Raji (cell line): ENCODE results near the gene ZNF667.

ENCODE experiments used
- POLR2A ChIP-seq: IDR thresholded peaks from 2 replicates; pipeline ENCODE4 v1.6.1; 2011; ENCODE audit warnings: low read depth, low read length, control low read depth; ENCODE audit not compliant: insufficient read depth

The ZNF667 gene

DNA sequence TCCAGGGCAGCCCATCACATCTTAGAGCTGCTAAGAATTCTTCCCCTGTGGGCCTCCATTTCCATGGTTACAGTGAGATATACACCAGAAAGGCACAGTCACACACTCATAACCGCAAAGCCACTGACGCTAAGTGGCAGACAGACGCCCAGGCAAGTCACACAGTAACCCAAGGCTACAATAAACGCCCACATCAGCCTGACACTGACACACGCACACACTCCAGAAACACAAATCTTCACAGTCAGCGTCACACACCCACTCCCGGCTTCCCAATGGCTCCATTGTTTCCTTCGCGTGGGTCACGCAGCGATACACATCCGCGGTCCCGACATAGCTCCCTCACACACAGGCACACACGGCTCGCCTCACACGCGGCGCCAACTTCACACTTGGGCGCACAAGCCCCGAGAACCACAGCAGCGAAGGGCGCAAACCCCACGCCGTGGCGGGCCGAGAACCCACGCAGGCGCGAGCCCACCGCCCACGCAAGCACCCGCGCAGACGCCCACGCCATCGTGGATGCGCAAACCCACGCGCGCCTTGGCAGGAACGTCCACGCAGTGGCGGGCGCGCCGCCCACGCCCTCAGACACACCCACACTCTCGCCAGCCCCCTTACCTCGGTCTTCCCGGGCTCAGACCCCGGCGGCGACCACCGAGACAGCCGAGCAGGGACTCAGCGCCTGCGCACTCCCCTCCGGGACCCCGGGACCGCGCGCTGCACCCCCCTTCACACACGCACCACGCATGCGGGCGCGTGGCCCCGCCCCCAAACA, at the start of gene ZNF667:
Gene ZNF667 (minus strand): TSS at position 695 of the 778 bp plus-strand sequence. CDS start 14,975 bp downstream, outside the sequence.
- TF ChIP-seq POLR2A: no peak

- TF ChIP-seq POLR2A: no peak
Observed at GRCh38 chr19:56525214-56525860, 48.2 kb upstream of the ZNF667 start.

DNA sequence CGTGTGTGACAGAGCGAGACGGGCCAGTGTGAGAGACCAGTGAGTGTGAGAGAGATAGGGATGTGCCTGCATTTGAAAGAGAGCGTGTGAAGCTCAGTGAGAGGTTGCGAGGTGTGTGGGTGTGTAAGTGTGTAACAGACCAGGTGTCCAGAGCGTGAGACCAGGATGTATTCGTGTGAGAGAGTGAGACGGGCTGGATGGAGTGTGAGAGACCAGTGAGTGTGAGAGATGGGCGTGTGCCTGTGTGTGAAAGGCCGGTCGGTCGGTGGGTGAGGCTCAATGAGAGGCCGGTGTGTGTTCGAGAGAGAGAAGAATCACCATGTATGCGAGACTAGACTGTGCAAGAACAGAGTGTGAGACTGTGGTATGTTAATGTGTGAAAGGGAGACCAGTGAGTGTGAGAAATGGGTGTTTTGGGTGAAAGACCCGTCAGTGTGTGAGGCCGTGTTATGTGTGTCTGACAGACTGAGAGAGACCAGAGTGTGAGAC, 31.2 kb upstream of the ZNF667 start:
- no peak for TF ChIP-seq POLR2A

GRCh38 chr19:56507446-56508289, 30.5 kb upstream of the ZNF667 start, which contains the start of gene ZNF471:
Gene ZNF471, plus strand, starts transcription at chr19:56507855. Its CDS starts 3,717 bp downstream, at chr19:56511572.
- no peak for TF ChIP-seq POLR2A

- TF ChIP-seq POLR2A: no peak
Observed at GRCh38 chr19:56504581-56504980, 27.4 kb upstream of the ZNF667 start.

GRCh38 chr19:56491399-56491798, 14.3 kb upstream of the ZNF667 start:
- TF ChIP-seq POLR2A: no peak

DNA sequence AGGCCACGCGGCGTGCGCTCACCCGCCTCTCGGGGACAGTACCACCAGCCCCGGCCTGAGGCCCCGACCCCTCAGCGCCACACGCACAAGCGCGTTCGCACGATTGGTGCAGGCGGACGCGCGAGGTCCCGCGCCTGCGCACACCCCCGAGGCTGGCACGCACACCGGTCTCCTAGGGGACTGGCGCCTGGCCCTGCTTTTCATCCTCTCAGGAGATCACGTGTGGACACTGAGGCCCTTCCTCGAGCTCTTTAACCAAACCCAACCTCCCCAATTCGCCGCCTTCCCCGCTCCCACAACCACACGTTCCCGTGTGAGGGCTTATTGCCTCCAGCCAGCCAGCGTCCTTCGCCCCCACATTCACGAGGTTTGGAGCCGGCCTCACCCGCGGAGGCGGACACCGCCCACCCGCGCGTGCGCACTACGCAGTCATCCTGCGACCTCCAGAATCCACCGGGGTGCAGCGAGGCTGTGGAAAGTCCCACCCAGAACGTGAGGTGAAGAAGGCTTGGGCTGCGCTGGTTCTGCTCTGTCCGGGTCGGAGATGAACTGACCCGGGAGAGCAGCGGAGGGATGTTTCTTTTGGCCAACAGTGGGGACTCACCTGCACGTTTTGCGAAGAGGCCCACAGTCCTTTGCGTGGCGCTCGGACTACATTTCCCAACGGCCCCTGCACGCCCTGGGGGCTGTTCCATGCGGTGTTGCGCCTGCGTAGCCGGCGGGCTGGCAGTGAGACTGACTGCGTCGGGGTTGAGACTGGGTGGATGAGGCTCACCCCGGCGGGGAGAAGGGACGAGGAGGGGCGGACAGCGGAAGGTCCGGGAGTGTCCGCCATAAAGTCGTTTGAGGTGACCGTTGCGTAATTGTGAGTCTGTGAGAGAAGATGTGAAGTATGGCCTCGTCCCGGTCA, 539 bp upstream of the ZNF667 start:
- TF ChIP-seq POLR2A: no peak

DNA sequence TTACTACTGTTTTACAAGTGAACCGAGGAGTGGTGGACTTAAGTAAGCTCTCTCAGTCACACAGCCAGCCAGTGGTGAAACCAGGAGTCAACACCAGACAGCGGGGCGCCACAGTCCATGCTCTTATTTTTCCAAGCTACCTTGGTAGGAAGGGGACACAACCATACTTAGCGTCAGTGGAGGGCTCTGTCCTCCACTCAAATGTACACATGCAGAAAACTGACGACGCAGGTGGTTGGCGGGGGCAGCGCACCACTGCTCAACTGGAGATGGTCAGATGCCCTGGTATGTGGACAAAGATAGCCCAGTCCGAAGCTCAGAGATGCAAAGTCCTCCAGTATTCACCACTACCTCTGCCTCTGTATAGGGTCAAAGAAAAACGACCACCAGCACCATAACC, 1.1 kb downstream of the ZNF667 start:
- no peak for TF ChIP-seq POLR2A

DNA sequence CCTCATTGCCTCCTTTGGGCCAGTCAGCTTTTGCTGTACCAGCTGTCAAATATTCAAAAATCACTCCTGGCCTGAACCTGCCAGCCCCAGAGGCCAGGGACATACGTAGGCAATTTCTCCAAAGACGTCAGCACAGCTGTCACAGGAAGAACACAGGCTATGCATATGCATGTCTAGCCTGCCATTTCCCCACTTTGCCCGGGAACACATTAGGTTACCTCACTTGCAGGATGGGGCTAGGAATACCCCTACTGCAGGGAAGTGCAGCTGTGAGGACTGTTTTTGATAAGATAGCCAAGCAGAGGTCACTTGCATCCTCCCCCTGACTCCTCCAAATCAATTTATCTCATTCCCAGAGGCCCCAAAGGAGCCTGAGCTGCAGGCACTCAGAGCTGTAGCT, 2.8 kb downstream of the ZNF667 start:
- no peak for TF ChIP-seq POLR2A

GRCh38 chr19:56441206-56441792, 35.8 kb downstream of the ZNF667 start:
- no peak for TF ChIP-seq POLR2A

DNA sequence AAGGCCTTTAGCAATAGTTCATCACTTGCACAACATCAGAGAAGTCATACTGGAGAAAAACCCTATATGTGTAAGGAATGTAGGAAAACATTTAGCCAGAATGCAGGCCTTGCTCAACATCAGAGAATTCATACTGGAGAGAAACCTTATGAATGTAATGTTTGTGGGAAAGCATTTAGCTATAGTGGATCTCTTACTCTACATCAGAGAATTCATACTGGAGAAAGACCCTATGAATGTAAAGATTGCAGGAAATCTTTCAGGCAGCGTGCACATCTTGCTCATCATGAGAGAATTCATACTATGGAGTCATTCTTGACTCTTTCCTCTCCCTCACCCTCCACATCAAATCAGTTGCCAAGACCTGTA, 53.2 kb downstream of the ZNF667 start:
- no peak for TF ChIP-seq POLR2A

DNA sequence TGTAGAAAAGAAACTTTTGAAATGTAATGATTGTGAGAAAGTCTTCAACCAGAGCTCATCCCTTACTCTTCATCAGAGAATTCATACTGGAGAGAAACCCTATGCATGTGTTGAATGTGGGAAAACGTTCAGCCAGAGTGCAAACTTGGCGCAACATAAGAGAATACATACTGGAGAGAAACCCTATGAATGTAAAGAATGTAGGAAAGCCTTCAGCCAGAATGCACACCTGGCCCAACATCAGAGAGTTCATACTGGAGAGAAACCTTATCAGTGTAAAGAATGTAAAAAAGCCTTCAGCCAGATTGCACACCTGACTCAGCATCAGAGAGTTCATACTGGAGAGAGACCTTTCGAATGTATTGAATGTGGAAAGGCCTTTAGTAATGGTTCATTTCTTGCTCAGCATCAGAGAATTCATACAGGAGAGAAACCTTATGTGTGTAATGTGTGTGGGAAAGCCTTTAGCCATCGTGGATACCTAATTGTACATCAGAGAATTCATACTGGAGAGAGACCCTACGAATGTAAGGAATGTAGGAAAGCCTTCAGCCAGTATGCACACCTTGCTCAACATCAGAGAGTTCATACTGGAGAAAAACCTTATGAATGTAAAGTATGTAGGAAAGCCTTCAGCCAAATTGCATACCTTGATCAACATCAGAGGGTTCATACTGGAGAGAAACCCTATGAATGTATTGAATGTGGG, 53.7 kb downstream of the ZNF667 start:
- no peak for TF ChIP-seq POLR2A

GRCh38 chr19:56405062-56405461, 72.1 kb downstream of the ZNF667 start:
- no peak for TF ChIP-seq POLR2A
